HG02885 (cell line): ENCODE measurements around the gene CPNE1.
A peak's percentile ranks its signal among the peaks of the same experiment; 100 is the strongest.

ENCODE experiments used
- ATAC-seq: cut with Tn5 transposase; IDR thresholded peaks from one replicate; pipeline ENCODE4 v1.9.1; 2021; ENCODE audit warnings: mild to moderate bottlenecking; ENCODE audit not compliant: unreplicated experiment, poor library complexity

Gene CPNE1

GRCh38 chr20:35601990-35602389 lies 62.7 kb downstream of the CPNE1 start:
- ATAC-seq: no peak

- peak; percentile 63 for ATAC-seq
These were observed 63.4 kb downstream of the CPNE1 start for GRCh38 chr20:35600993-35601973.

GRCh38 chr20:35600176-35600992 lies 64.3 kb downstream of the CPNE1 start:
- ATAC-seq: no peak

GRCh38 chr20:35599776-35600120 lies 65.0 kb downstream of the CPNE1 start:
- ATAC-seq: no peak

- ATAC-seq: no peak
These were observed 65.6 kb downstream of the CPNE1 start for GRCh38 chr20:35598899-35599775.

- ATAC-seq: no peak
These were observed 66.2 kb downstream of the CPNE1 start for GRCh38 chr20:35598476-35598875.

GRCh38 chr20:35597186-35597585 lies 67.5 kb downstream of the CPNE1 start:
- ATAC-seq: no peak

- ATAC-seq: no peak
These were observed 68.8 kb downstream of the CPNE1 start for GRCh38 chr20:35595901-35596300.

- ATAC-seq: no peak
These were observed 69.2 kb downstream of the CPNE1 start for GRCh38 chr20:35595456-35595855.

- ATAC-seq: no peak
These were observed 72.2 kb downstream of the CPNE1 start for GRCh38 chr20:35592339-35592974.

- no peak for ATAC-seq
These were observed 76.3 kb downstream of the CPNE1 start for GRCh38 chr20:35588397-35588796.

GRCh38 chr20:35587436-35587835 lies 77.3 kb downstream of the CPNE1 start:
- no peak for ATAC-seq

- ATAC-seq: no peak
These were observed 77.8 kb downstream of the CPNE1 start for GRCh38 chr20:35586751-35587425.

- ATAC-seq: no peak
These were observed 80.8 kb downstream of the CPNE1 start for GRCh38 chr20:35583636-35584560.

- ATAC-seq: no peak
These were observed 81.8 kb downstream of the CPNE1 start for GRCh38 chr20:35582741-35583404.

- no peak for ATAC-seq
These were observed 82.6 kb downstream of the CPNE1 start for GRCh38 chr20:35582131-35582530.

- no peak for ATAC-seq
These were observed 85.5 kb downstream of the CPNE1 start for GRCh38 chr20:35579196-35579595.

GRCh38 chr20:35578469-35578868 lies 86.2 kb downstream of the CPNE1 start:
- ATAC-seq: no peak
